ENCODE data around the gene PRXL2B. TPM values are rescaled to one million over a fixed set of nuclear protein-coding genes. Genes with fewer than 3 reads are reported as not detected.

The PRXL2B gene
- total RNA-seq, 1 experiment from 2014 or later: 31.0 TPM

DNA sequence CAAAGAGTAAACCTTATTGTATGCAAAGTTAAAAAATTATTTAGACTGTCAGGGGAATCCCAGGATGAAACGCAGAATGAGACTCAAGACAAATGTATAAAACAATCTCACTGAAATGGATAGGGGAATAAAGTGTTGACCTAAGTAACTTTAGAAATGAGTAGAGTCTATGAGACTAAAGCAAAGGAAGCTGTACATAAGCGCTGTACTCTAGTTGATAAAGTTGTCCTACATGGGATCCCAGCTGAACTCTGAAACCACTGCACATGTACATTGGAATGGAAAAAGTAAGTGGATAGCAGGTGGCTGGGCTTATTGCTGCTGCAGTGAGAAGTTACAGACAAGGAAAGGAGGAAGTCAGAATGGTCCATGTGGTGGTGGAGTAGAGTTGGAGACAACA lies 27.6 kb downstream of the PRXL2B start:
- Mint-ChIP-seq H3K4me1 (ENCODE audit: low read depth, unreplicated experiment) (no peaks in the 10 kb centered on the region), H3K4me3 (ENCODE audit: low read depth, unreplicated experiment) (no peak overlapping the region), H3K36me3 (ENCODE audit: insufficient read depth, unreplicated experiment) (no peaks in the 10 kb centered on the region), H3K27me3 (ENCODE audit: unreplicated experiment) (peaks cover 70% of the 10 kb centered on the region), H3K27ac (ENCODE audit: unreplicated experiment) (no peak overlapping the region), H3K9me3 (ENCODE audit: low read depth, unreplicated experiment) (peaks cover 4% of the 10 kb centered on the region)
- BruUV-seq (replicated peaks): no TSS peak
- intact Hi-C loops (cut with micrococcal nuclease; ENCODE audit: unreplicated experiment): no loop called here
- TF ChIP-seq, protein P1, sequence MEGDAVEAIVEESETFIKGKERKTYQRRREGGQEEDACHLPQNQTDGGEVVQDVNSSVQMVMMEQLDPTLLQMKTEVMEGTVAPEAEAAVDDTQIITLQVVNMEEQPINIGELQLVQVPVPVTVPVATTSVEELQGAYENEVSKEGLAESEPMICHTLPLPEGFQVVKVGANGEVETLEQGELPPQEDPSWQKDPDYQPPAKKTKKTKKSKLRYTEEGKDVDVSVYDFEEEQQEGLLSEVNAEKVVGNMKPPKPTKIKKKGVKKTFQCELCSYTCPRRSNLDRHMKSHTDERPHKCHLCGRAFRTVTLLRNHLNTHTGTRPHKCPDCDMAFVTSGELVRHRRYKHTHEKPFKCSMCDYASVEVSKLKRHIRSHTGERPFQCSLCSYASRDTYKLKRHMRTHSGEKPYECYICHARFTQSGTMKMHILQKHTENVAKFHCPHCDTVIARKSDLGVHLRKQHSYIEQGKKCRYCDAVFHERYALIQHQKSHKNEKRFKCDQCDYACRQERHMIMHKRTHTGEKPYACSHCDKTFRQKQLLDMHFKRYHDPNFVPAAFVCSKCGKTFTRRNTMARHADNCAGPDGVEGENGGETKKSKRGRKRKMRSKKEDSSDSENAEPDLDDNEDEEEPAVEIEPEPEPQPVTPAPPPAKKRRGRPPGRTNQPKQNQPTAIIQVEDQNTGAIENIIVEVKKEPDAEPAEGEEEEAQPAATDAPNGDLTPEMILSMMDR (IDR thresholded peaks at IDR 0.05; ENCODE audit: unreplicated experiment): no peak
- CTCF ChIA-PET: no interaction called here
- DNase-seq: no peak

DNA sequence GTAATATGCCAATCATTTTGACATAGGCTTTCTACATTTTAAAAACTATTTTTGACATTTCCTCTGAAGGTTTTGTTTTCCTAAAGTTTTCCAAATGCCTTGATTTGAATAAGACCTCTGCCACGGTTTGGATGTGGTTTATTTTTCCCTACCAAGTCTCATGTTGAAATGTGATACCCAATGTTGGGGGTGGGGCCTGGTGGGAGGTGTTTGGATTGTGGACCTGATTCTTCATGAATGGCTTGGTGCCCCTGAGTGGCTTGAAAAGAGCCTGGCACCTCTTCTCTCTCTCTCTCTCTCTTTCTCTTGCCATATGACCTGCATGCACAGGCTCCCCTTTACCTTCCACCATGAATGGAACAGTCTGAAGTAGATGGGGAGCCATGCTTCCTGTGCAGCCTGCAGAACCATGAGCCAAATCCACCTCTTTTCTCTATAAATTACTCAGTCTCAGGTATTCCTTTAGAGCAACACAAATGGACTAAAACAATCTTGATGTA lies 31.4 kb downstream of the PRXL2B start:
- no peak for DNase-seq
- intact Hi-C loops (cut with micrococcal nuclease; ENCODE audit: unreplicated experiment): no loop called here
- Mint-ChIP-seq H3K27me3 (ENCODE audit: unreplicated experiment) (peaks cover 94% of the 10 kb centered on the region), H3K4me1 (ENCODE audit: low read depth, unreplicated experiment) (no peaks in the 10 kb centered on the region), H3K27ac (ENCODE audit: unreplicated experiment) (no peak overlapping the region), H3K4me3 (ENCODE audit: low read depth, unreplicated experiment) (no peak overlapping the region), H3K9me3 (ENCODE audit: low read depth, unreplicated experiment) (peaks cover 4% of the 10 kb centered on the region), H3K36me3 (ENCODE audit: insufficient read depth, unreplicated experiment) (no peaks in the 10 kb centered on the region)
- CTCF ChIA-PET: no interaction called here
- TF ChIP-seq, protein P1 (IDR thresholded peaks at IDR 0.05; ENCODE audit: unreplicated experiment): no peak
- no TSS peak for BruUV-seq (replicated peaks)

DNA sequence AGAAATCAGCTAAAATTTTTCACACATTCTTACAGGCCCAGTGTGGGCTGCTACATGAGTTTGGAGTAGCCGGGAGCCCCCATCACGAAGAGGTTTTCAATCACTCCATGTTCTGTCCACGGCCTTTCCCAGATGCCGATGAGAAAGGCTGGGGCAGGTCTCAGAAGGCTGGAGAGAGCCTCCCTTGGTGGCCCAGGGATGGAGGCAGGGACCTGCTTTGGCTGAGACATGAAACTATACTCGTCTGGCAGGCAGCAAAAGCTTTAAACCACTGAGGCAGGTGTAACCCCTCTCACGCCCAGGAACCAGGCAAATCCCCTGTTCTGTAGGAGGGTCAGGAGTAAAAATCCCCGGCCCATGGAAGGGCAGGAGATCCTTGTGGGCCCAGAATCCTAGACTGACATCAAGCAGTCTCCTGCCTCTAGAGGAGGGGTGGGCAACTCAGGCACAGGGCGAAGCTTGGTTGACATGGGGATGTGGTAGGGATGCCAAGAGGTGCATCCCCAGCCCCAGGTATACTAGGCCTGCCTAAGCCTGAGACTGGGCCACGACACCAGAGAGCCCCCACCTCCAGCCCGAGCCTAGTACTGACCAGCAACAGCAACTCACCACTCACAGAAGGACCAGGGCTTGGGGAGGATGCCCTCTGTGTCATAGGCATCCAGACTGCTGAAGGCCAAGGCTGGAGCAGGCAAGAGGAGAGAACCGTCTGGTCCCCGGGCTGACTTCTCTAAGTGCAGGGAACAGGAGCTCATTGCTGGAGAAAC lies 37.2 kb downstream of the PRXL2B start:
- Mint-ChIP-seq H3K4me3 (ENCODE audit: low read depth, unreplicated experiment) (no peak overlapping the region), H3K36me3 (ENCODE audit: insufficient read depth, unreplicated experiment) (no peaks in the 10 kb centered on the region), H3K4me1 (ENCODE audit: low read depth, unreplicated experiment) (no peaks in the 10 kb centered on the region), H3K9me3 (ENCODE audit: low read depth, unreplicated experiment) (peaks cover 2% of the 10 kb centered on the region), H3K27me3 (ENCODE audit: unreplicated experiment) (peaks cover 83% of the 10 kb centered on the region), H3K27ac (ENCODE audit: unreplicated experiment) (no peak overlapping the region)
- no TSS peak for BruUV-seq (replicated peaks)
- TF ChIP-seq, protein P1 (IDR thresholded peaks at IDR 0.05; ENCODE audit: unreplicated experiment): no peak
- no peak for DNase-seq
- intact Hi-C loops (cut with micrococcal nuclease; ENCODE audit: unreplicated experiment): no loop called here
- CTCF ChIA-PET: no interaction called here

DNA sequence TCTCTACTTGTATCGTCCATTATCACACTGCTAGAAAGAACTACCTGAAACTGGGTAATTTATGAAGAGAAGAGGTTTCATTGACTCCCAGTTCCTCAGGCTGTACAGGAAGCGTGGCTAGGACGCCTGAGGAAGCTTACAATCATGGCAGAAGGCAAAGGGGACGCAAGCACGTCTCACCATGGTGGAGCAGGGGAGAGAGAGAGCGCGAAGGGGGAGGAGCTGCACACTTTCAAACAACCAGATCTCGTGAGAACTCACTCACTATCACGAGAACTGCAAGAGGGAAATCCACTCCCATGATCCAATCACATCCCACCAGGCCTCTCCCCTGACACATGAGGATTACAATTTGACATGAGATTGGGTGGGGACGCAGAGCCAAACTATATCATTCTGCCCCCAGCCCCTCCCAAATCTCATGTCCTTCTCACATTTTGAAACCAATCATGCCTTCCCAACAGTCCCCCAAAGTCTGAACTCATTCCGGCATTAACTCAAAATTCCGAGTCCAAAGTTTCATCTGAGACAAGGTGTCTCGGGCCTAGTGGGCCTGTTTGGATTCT lies 38.2 kb downstream of the PRXL2B start:
- Mint-ChIP-seq H3K27ac (ENCODE audit: unreplicated experiment) (no peak overlapping the region), H3K4me3 (ENCODE audit: low read depth, unreplicated experiment) (no peak overlapping the region), H3K4me1 (ENCODE audit: low read depth, unreplicated experiment) (no peaks in the 10 kb centered on the region), H3K36me3 (ENCODE audit: insufficient read depth, unreplicated experiment) (no peaks in the 10 kb centered on the region), H3K27me3 (ENCODE audit: unreplicated experiment) (peaks cover 75% of the 10 kb centered on the region), H3K9me3 (ENCODE audit: low read depth, unreplicated experiment) (peaks cover 2% of the 10 kb centered on the region)
- CTCF ChIA-PET: no interaction called here
- BruUV-seq (replicated peaks): no TSS peak
- no peak for DNase-seq
- TF ChIP-seq, protein P1 (IDR thresholded peaks at IDR 0.05; ENCODE audit: unreplicated experiment): no peak
- intact Hi-C loops (cut with micrococcal nuclease; ENCODE audit: unreplicated experiment): no loop called here
